ENCODE data around the gene DENND4A. TPM values are rescaled to one million over a fixed set of nuclear protein-coding genes. Genes with fewer than 3 reads are reported as not detected.

Gene DENND4A
- total and polyA plus RNA-seq, 9 donors = 10.2 to 63.9 (median 50.2) TPM

- H3K4me3 ChIP-seq = no peak overlapping the region
- intact Hi-C loops (cut with DNase I) = no loop called here
- no peaks in the 10 kb centered on the region for H3K9me3 ChIP-seq
- H3K27ac ChIP-seq = no peak overlapping the region
- no peaks in the 10 kb centered on the region for H3K27me3 ChIP-seq
- no peak for DNase-seq
- no peaks in the 10 kb centered on the region for H3K4me1 ChIP-seq (ENCODE audit: insufficient read depth)
- TF ChIP-seq EP300 (IDR thresholded peaks at IDR 0.05) = no peak
- TF ChIP-seq POLR2A (IDR thresholded peaks at IDR 0.05) = no peak
- no peak for TF ChIP-seq CTCF (IDR thresholded peaks at IDR 0.05)
- WGBS, 3 donors = 91 to 100% (median 94%) methylated on average over 1 of the region's 1 CpG
- H3K36me3 ChIP-seq = no peaks in the 10 kb centered on the region
Measured at GRCh38 chr15:65651042-65651322, 141.1 kb downstream of the DENND4A start.

DNA sequence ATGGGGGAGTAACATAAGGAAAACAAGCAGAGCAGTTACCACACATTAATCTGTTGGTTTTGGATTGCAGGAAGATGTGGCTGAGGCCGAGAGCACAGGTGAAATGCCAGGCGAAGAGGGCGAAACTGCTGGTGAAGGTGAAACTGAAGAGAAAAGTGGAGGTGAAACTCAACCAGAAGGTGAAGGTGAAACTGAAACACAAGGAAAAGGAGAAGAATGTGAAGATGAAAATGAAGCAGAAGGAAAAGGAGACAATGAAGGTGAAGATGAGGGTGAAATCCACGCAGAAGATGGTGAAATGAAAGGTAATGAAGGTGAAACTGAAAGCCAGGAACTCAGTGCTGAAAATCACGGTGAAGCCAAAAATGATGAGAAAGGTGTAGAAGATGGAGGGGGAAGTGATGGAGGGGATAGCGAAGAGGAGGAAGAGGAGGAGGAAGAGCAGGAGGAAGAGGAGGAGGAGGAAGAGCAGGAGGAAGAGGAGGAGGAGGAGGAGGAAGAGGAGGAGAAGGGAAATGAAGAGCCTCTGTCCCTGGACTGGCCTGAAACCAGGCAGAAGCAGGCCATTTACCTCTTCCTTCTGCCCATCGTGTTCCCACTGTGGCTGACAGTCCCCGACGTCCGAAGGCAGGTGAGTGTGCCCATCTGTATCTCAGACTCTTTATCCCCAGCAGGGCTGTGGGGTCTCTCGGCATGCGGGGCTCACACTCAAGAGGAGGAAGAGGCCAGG lies 141.6 kb downstream of the DENND4A start:
- Histone ChIP-seq H3K27me3 (no peaks in the 10 kb centered on the region), H3K4me3 (no peak overlapping the region), H3K4me1 (ENCODE audit: insufficient read depth) (no peaks in the 10 kb centered on the region), H3K9me3 (no peaks in the 10 kb centered on the region), H3K27ac (no peak overlapping the region), H3K36me3 (no peaks in the 10 kb centered on the region)
- WGBS, 3 donors = 90 to 95% (median 92%) methylated on average over 12 of the region's 12 CpGs
- intact Hi-C loops (cut with DNase I) = no loop called here
- no peak for TF ChIP-seq POLR2A (IDR thresholded peaks at IDR 0.05)
- TF ChIP-seq EP300 (IDR thresholded peaks at IDR 0.05) = no peak
- no peak for TF ChIP-seq CTCF (IDR thresholded peaks at IDR 0.05)
- peak in 1 of 5 donors; percentile 8 for DNase-seq

DNA sequence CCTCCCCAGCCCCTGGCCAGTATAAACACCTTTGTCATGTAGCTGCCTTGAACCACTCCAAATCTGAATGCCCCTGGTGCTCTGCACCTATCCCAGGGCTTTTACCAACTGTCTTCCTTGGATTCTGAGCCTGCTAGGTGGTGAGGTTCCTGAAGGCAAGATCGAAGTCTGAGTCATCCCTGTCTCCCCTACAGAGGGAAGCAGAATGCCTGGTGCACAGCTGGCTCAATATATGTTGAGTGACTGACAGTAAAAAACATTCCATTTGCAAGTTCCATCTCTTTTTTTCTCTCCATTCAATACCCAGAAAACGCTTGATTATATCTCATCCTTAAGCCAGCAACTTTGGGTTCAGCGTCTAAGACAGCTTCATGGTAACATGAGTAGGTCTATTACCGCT lies 145.6 kb downstream of the DENND4A start:
- H3K9me3 ChIP-seq = no peaks in the 10 kb centered on the region
- no peaks in the 10 kb centered on the region for H3K27me3 ChIP-seq
- DNase-seq = no peak
- no peak overlapping the region for H3K4me3 ChIP-seq
- no peaks in the 10 kb centered on the region for H3K36me3 ChIP-seq
- no peak overlapping the region for H3K27ac ChIP-seq
- TF ChIP-seq CTCF (IDR thresholded peaks at IDR 0.05) (no peak), EP300 (IDR thresholded peaks at IDR 0.05) (no peak), POLR2A (IDR thresholded peaks at IDR 0.05) (no peak)
- 94 to 97% (median 94%) methylated on average over 4 of the region's 4 CpGs for WGBS, 3 donors
- intact Hi-C loops (cut with DNase I) = no loop called here
- no peaks in the 10 kb centered on the region for H3K4me1 ChIP-seq (ENCODE audit: insufficient read depth)

DNA sequence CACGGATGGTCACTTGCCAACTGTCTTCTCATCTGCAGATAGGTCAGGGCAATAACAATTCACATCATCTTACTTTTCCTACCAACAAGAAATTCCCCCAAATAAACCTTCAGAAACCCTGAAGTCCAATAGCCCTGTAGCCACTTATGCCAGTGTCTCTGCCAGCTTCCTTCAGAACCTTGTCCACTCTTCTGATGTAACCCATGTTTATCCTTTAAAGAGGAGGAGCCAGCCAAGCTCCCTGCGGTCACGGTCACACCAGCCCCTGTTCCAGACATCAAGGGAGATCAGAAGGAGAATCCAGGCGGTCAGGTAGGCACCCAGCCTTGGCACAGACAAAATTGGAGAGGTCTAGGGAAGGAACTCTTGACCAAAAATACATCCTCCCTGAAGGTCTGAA lies 146.7 kb downstream of the DENND4A start:
- intact Hi-C loops (cut with DNase I) = no loop called here
- TF ChIP-seq EP300 (IDR thresholded peaks at IDR 0.05) = no peak
- TF ChIP-seq CTCF (IDR thresholded peaks at IDR 0.05) = no peak
- no peak for TF ChIP-seq POLR2A (IDR thresholded peaks at IDR 0.05)
- WGBS, 3 donors = 85 to 90% (median 87%) methylated on average over 4 of the region's 4 CpGs

More for the DNA sequence above, 146.7 kb downstream of the DENND4A start:
- no peaks in the 10 kb centered on the region for H3K27me3 ChIP-seq
- no peak for DNase-seq
- H3K9me3 ChIP-seq = no peaks in the 10 kb centered on the region
- no peaks in the 10 kb centered on the region for H3K36me3 ChIP-seq
- no peak overlapping the region for H3K27ac ChIP-seq
- H3K4me1 ChIP-seq (ENCODE audit: insufficient read depth) = no peaks in the 10 kb centered on the region
- no peak overlapping the region for H3K4me3 ChIP-seq
